Activated T-cell treated with anti-CD3 and anti-CD28 coated beads, Interleukin-2, amount 50 U/mL, for 72 hours (primary cell): ENCODE data around the gene NDP. TPM values are rescaled to one million over a fixed set of nuclear protein-coding genes. Genes with fewer than 3 reads are reported as not detected.

ENCODE experiments used
- ATAC-seq, 2 donors: fragments of 150-1000 bp; cut with Tn5 transposase; replicated peaks in 1 of 2; 2 replicates each; pipeline ENCODE4 v1.10.0; 2021; ENCODE audit warnings: moderate library complexity in 2 of 2, mild to moderate bottlenecking in 1 of 2
- DNase-seq, 2 donors: peaks; one replicate each; pipeline ENCODE4 v3.0.0; 2021 to 2022; ENCODE audit warnings: mixed read lengths in 1 of 2
- H3K27ac Mint-ChIP-seq: one replicate; pipeline ENCODE4 v1.8.0; 2022; ENCODE audit warnings: mild to moderate bottlenecking, moderate library complexity, mixed read lengths
- H3K27me3 Mint-ChIP-seq: one replicate; pipeline ENCODE4 v1.8.0; 2022; ENCODE audit warnings: low read depth, mixed read lengths
- H3K36me3 Mint-ChIP-seq, 2 donors: one replicate each; pipeline ENCODE4 v1.8.0; 2022; ENCODE audit warnings: mixed read lengths in 2 of 2, mild to moderate bottlenecking in 1 of 2; ENCODE audit not compliant: insufficient read depth in 2 of 2
- H3K4me1 Mint-ChIP-seq: one replicate; pipeline ENCODE4 v1.8.0; 2022; ENCODE audit warnings: low read depth, mixed read lengths
- H3K4me3 Mint-ChIP-seq, 2 donors: one replicate each; pipeline ENCODE4 v1.8.0; 2022; ENCODE audit warnings: mild to moderate bottlenecking in 2 of 2, mixed read lengths in 2 of 2, moderate library complexity in 2 of 2
- H3K9me3 Mint-ChIP-seq, 2 donors: one replicate each; pipeline ENCODE4 v1.8.0; 2022; ENCODE audit warnings: mixed read lengths in 2 of 2
- total RNA-seq, 2 donors: library from RNA; stranded (reverse); gene quantifications; one replicate each; pipeline ENCODE4 v1.2.3, GENCODE V29; 2022

NDP gene
- total RNA-seq, 2 donors from 2014 or later, result not detected

- Mint-ChIP-seq H3K9me3 (no peaks in the 10 kb centered on the region), H3K4me1 (no peaks in the 10 kb centered on the region), H3K27me3 (peaks cover 41% of the 10 kb centered on the region), H3K27ac (no peak overlapping the region), H3K36me3 (no peaks in the 10 kb centered on the region), H3K4me3 (no peak overlapping the region)
- no peak for ATAC-seq
- no peak for DNase-seq
Measured at GRCh38 chrX:43909141-43909540, 64.0 kb downstream of the NDP start.

- ATAC-seq, result no peak
- Mint-ChIP-seq H3K4me1 (no peaks in the 10 kb centered on the region), H3K36me3 (no peaks in the 10 kb centered on the region), H3K9me3 (no peaks in the 10 kb centered on the region), H3K27ac (no peak overlapping the region), H3K4me3 (no peak overlapping the region), H3K27me3 (peaks cover 47% of the 10 kb centered on the region)
- no peak for DNase-seq
Measured at GRCh38 chrX:43899878-43900815, 73.0 kb downstream of the NDP start.

Other genes starting within 250 kb of the NDP start
- under 1 TPM; 0.10 to 0.30 TPM for gene MAOB, start 90.9 kb downstream of the NDP start, total RNA-seq